Stromal cell of bone marrow (primary cell): ENCODE data around the gene KRT8.

Experiments used
- DNase-seq: peaks from one replicate; pipeline ENCODE4 v3.0.0-alpha.2; 2012; ENCODE audit warnings: low read depth

The KRT8 gene

DNA sequence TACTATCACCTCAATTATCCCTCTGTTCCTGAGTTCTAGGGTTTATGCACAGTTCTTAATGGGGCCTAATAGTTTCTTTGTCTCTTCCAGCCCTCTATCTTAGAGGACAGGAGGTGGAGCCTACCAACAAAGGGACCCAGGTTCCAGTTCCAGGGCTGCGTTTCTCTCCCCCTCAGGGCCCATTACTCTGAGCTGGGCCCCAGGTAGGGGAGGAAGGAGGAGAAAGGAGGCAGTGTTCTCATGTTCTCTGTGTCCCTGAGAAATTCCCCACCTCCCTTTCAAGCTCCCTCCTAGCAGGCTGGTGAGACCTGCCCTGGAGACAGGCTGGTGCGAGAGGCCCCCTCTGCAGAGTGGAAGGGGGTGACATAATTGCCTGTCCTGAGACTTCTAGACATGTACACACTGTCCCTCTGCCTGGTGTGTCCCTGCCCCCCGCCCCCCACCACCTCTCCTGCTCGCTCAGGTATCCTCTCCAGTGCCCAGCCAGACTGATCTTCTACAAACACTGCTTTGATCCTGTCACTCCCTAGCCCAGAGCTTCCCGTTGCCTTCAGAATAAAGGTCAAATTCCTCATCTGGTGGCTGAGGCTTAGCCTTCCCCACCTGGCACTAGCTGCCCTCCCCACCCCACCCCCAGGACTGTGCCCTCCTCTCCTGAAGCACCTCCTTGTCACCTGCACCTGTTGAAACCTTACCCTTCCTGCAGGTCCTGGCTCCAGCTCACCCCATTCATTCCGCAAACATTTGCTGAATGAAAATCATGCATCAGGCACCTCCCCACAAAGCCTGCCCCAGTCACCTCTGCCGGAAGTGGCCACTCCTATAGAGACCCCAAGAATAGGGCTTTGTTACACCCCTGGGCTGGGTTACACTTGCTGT lies 21.1 kb upstream of the KRT8 start:
- no peak for DNase-seq

- no peak for DNase-seq
Measured at GRCh38 chr12:52924764-52925716, 20.2 kb upstream of the KRT8 start.

- no peak for DNase-seq
Measured at GRCh38 chr12:52921488-52922165, 16.8 kb upstream of the KRT8 start.

GRCh38 chr12:52920937-52921336 lies 16.1 kb upstream of the KRT8 start:
- no peak for DNase-seq

DNA sequence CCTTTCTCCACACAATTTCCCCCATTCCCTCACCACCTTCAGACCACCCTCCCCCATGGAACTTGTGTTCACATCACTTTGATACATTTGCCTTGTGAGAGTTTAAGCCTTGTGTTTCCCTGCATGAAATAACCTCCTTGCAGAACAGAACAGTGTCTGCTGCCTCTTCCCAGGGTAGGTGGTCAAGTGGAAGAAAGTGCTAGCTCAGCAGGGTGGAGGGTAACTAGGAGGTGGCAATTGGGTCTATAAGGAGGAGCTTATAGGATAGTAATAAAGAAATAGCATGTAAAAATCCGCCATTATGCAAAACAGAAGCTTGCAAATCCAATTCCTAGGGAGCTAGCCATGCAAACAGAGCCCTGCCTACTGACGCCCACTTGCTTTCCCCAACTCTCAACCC lies 13.9 kb upstream of the KRT8 start:
- no peak for DNase-seq

DNA sequence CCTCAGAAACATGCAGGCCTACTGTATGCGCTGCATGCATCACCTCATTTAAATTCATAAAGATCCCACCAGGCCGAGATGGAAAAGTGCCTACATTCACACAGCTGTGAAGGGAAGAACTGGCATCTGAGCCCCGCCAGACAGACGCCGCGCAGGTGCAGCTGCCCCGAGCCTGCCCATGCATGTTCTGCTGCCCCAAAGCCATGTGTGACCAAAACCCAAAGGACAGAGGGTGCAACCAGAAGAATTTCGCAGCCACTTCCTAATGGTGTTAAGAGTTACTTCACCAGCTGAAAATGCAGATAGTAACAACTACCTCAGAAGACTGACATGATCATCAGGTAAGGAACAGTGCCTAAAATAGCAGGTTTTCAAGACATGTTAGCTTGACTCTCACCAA lies 13.5 kb upstream of the KRT8 start:
- DNase-seq, result no peak

DNA sequence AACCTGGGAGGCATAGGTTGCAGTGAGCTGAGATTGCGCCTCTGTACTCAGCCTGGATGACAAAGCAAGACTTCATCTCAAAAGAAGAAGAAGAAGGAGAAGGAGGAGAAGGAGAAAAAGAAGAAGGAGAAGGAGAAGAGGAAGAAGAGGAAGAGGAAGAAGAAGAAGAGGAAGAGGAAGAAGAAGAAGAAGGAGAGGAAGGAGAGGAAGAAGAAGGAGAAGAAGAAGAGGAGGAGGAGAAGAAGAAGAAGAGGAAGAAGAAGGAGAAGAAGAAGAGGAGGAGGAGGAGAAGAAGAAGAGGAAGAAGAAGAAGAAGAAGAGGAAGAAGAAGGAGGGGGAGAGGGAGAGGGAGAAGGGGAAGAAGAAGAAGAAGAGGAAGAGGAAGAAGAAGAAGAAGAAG lies 12.9 kb upstream of the KRT8 start:
- DNase-seq, result no peak

DNA sequence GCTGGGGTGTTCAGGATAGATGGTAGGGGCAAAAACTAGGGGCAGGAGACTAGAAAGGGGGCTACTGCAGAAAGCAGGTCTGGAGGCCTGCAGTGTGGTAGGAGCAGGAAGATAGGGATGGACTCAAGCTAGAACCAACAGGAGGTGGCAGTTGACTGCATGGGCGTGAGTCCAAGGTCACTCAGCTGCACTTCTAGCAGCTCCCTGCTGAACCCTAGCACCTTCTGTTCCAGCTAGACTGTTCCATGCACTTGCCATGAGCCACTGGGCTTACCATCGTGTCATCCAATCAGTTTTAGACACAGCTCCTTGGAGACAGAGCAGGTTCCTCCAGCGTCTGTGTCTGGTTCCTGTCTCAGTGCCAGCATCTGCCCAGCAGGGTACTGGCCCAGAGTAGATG lies 11.3 kb upstream of the KRT8 start:
- DNase-seq, result no peak

GRCh38 chr12:52915637-52916036 lies 10.8 kb upstream of the KRT8 start:
- DNase-seq, result no peak

GRCh38 chr12:52914576-52915121 lies 9.8 kb upstream of the KRT8 start:
- no peak for DNase-seq

DNA sequence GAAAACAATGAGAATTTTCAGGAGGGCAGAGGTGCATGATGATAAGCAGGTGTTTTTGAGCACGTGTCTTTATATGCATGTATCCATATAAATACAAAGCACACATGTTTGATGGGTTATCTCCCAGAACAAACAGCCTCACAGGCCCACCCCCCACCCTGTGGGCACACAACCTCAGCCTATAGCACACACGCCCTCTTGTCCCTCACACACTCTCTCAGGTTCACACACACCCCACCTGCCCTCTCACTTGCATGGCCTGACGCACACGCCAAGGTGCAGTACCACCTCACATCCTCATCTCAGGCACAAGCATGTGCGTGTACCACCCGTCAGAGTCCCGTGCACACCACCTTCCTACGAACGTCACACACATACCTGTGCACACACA lies 8.6 kb upstream of the KRT8 start:
- DNase-seq, result no peak

DNA sequence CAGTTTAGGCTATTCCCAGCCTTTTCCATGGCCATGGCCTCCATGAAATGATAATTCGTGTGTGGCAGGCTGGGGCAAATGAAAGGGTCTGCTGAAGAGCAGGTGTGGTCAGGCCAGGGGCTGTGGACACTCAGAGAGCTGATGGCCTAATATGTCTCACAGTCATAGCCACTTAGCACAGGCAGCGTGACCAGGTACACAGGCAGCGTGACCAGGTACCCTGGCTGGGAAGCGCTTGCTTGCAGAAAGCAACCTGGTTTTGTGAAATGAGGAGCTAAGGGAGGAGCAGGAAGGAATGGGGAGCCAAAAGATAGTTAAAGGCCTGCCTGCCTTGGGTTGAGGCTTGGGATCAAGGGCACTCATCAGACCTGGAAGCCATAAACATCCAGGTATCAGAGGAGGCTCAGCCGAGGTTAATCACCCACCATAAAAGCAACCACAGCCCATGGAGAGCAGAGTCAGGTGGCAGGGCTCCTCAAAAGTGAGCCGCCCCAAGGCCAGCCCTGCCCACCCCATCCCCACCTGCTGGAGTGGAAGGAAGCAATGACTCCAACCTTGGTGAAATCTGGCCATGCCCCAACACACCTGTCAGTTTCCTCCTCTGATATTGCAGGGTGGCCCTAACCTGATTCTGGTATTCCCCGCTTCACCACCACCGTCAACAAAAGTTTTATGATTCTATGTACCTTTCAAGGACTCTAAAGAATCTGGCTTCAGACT lies 8.0 kb upstream of the KRT8 start:
- DNase-seq, result no peak

DNA sequence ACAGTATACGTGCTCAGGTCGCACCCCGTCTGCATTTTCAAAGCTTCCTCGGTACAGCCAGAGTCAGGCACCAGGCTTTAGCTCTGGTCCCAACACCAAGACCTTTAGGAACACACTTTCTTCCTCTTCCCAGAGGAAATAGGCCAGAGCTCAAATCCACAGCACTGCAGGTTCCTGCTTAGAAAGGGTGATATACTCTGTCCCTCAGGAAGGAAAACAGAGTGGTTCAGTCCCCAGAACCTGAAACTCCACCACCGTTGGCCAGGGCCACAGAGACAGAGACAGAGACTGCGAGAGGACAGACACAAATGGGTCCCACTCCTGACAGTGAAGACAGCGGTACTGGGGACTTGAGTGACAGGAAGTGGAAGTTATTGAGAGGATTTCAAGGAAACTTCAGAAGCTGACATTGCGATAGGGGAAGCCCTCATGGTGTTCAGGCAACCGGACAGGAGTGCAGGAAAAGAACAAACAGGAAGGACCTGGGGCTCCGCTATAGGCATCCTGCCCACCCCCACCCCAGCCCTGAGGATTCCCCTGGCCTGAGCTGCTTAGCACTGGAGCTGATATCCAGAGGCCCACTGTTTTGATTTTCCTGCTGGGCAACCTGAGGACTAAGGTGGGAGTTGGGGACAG lies 5.5 kb upstream of the KRT8 start:
- no peak for DNase-seq

- DNase-seq, result no peak
Measured at GRCh38 chr12:52909796-52910195, 4.9 kb upstream of the KRT8 start.

GRCh38 chr12:52909331-52909730 lies 4.5 kb upstream of the KRT8 start:
- no peak for DNase-seq

- DNase-seq, result no peak
Measured at GRCh38 chr12:52907092-52907810, 2.4 kb upstream of the KRT8 start.

- DNase-seq, result no peak
Measured at GRCh38 chr12:52906191-52906601, 1.3 kb upstream of the KRT8 start.

DNA sequence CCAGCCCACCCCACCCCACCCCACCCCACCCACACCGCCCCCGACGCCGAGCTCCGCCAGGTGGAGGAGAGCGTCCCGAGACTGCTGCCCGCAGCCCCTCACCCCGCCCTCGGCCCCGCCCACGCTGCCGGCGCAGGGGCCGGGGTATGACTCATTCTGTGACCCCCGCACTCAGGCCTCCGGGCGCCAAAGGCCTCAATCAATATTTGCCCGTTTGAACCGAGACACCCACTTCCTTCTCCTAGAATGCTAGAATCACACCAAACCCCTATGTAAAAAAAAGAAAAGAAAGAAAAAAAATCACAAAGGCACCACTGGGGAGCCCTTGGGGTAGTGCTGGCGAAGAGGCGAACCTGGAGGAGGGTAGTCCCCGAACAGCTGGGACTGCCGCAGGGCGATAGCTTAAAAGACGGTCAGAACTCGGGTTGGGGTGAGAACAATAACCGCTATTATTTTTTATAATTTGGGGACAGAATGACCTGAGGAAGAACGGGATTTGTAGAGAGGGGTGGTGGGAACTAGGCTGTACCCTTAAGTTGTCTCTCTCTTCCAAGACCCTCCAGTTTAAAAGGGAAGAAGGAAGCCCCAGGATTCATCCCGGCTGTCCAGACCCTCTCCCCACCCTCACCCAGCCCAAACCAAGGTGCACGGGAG lies 894 bp downstream of the KRT8 start:
- no peak for DNase-seq

DNA sequence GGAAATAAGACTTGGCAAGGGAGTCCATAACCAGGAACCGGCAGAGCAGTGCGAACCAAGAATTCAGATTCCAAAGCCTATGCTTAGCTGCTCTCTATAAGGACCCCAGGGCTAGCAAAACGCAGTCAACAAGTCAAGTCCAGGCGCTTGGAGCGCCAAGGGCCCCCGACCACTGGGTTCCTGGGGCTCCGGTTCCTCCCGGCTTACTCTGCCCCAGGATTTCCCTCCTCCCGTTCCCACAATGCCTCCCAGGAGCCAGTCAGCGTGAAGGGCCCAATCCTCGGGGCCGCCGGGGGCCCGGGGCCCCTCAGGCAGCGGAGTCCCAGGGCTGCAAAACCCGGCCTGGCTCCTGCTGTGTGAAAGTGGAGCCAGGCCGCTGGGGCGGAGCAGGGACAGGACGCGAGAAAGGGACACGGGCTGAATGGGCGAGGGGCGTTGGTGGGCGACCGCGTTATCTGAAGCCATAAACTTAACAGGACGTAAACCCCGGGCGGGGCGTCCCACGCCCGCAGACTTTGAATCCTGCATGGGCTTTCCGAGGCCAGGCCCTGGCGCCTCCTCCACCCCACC lies 1.5 kb downstream of the KRT8 start:
- peak; percentile 32 for DNase-seq
